BLaER1 treated with 17β-estradiol and CSF1 and Interleukin-3, amounts not matched to agents 10 nM and 100 nM (cell line): ENCODE measurements around the gene UBE4B.
"Not testable (repeated sequence)": the region's sequence is repeated elsewhere in the genome, so short reads cannot be mapped to it uniquely, and the experiment has no call there.

Experiments
- H3K27ac ChIP-seq, 11 experiments: shearing (Covaris generic); formaldehyde crosslinking; 2 replicates each; pipeline ENCODE4 v1.8.1; 2022
- H3K27me3 ChIP-seq, 11 experiments: shearing (Covaris generic); formaldehyde crosslinking; 2 replicates each; pipeline ENCODE4 v1.8.1; 2022
- H3K36me3 ChIP-seq, 11 experiments: shearing (Covaris generic); formaldehyde crosslinking; 2 replicates each; pipeline ENCODE4 v1.8.1; 2022
- H3K4me1 ChIP-seq, 10 experiments: shearing (Covaris generic); formaldehyde crosslinking; 2 replicates each; pipeline ENCODE4 v1.8.1; 2022
- H3K4me2 ChIP-seq, 11 experiments: shearing (Covaris generic); formaldehyde crosslinking; 2 replicates each; pipeline ENCODE4 v1.8.1; 2022
- H3K4me3 ChIP-seq, 10 experiments: shearing (Covaris generic); formaldehyde crosslinking; 2 replicates each; pipeline ENCODE4 v1.8.1; 2022
- H3K9ac ChIP-seq, 11 experiments: shearing (Covaris generic); formaldehyde crosslinking; 2 replicates each; pipeline ENCODE4 v1.8.1; 2022
- H3K9me3 ChIP-seq, 11 experiments: shearing (Covaris generic); formaldehyde crosslinking; replicated peaks in 1 of 11; 2 replicates each; pipeline ENCODE4 v1.8.1; 2022
- H4K20me1 ChIP-seq, 11 experiments: shearing (Covaris generic); formaldehyde crosslinking; 2 replicates each; pipeline ENCODE4 v1.8.1; 2022
- Cebpa-rat ChIP-seq, 11 experiments: shearing (Covaris generic); IDR thresholded peaks; 2 replicates each; pipeline ENCODE4 v1.8.1; 2022

Gene UBE4B

DNA sequence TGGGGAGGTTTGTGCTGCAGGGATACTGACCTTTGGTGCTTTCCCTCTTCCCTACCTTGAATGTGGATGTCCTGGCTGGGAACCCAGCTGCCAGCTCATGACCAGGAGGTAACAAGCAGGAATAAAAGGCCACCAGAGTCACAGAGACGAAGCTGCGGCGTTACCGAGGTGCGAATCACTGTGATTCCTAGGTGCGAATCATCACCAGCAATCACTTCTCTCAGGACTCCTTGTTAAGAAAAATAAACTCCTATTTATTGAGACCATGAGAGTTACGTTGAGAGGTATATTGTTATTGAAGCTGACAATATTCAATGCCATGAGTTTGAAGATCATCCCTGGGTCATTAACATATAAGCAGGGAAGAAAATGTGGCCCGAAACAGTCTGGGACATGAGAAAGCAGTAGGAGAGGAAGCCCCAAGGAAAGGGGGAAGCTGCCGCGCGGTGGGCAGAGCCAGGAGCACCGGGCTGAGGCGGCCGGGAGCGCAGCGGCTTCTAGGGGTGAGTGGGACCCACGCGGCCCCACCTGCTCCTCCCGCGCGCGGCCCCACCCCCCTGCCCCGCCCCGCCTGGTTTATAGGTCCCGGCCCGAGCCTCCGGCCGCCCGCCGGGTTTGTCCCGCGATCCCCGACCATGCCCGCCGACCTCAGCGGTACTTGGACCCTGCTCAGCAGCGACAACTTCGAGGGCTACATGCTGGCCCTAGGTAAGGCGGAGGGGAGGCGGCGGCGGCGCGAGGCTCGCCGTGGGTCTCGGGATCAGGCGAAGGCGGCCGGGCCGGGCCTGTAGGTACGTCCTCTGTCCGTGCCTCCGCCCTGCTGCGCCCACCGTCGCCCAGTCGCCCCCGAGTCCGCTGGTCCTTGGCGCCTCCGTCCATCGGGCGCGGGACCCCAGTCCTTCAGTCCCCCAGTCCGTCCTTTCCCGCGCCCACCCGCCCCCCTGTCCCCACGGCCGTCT lies 35.9 kb upstream of the UBE4B start, which contains the start of gene RBP7:
RBP7 (plus strand) TSS at position 605 of the 959 bp plus-strand sequence; CDS start at position 636, 31 bp downstream.
- H3K4me1 ChIP-seq, result peaks cover 0 to 20% (median 5%) of the 10 kb centered on the region in 10 experiments; a peak in 9 of 20 replicates
- H3K27ac ChIP-seq, result no peak within 1 kb of the TSS
- 0 out of 20 replicates have a peak within 1 kb of the TSS, but pooled peaks of 2 of the 10 experiments have one; percentile 4 to 26 for H3K4me3 ChIP-seq
- no peaks in the 10 kb centered on the region; a peak in 1 of 22 replicates for H3K27me3 ChIP-seq
- H3K4me2 ChIP-seq, result no peak within 1 kb of the TSS
- H3K36me3 ChIP-seq, result 0 out of 22 replicates have a peak, but pooled peaks cover 0 to 4% (median 0%) of the 10 kb centered on the region in 11 experiments
- H3K9me3 ChIP-seq, result peaks cover 38 to 50% (median 43%) of the 10 kb centered on the region in 11 experiments
- H4K20me1 ChIP-seq, result no peaks in the 10 kb centered on the region
- H3K9ac ChIP-seq, result no peak within 1 kb of the TSS
- no peak for TF ChIP-seq Cebpa-rat (IDR thresholded peaks at IDR 0.05)

DNA sequence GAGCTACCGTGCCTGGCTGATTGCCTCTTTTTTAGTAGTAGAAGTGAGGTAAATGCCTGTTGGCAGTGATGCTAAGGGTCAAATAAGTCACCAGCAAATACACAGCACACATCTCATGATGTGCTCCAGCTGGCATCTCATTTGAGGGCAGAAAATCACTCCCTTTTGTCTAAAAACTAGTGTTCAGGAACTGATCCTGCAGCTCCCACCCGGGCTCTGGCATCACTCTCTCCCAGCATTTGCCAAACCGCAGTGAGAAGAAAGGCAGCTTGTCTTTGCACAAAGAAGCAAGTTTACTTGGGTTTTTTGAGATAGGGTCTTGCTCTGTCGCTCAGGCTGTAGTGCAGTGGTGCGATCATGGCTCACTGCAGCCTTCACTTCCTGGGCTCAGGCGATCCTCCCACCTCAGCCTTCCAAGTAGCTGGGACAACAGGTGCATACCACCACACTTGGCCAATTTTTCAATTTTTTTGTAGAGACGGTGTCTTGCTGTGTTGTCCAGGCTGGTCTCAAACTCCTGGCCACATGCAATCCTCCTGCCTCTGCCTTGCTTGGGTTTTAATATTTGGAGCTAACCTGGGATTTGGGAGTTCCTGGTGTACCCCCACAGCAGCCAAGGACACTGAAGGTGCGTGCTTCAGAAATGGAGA lies 31.6 kb upstream of the UBE4B start:
- Histone ChIP-seq H3K9ac (no peak overlapping the region), H3K27me3 (no peaks in the 10 kb centered on the region; a peak in 1 of 22 replicates), H3K4me2 (no peak overlapping the region), H3K36me3 (0 out of 22 replicates have a peak, but pooled peaks cover 0 to 4% (median 0%) of the 10 kb centered on the region in 11 experiments), H3K9me3 (peaks cover 38 to 43% (median 41%) of the 10 kb centered on the region in 11 experiments), H4K20me1 (no peaks in the 10 kb centered on the region), H3K4me3 (no peak overlapping the region), H3K4me1 (no peaks in the 10 kb centered on the region), H3K27ac (no peak overlapping the region)
- no peak for TF ChIP-seq Cebpa-rat (IDR thresholded peaks at IDR 0.05)

DNA sequence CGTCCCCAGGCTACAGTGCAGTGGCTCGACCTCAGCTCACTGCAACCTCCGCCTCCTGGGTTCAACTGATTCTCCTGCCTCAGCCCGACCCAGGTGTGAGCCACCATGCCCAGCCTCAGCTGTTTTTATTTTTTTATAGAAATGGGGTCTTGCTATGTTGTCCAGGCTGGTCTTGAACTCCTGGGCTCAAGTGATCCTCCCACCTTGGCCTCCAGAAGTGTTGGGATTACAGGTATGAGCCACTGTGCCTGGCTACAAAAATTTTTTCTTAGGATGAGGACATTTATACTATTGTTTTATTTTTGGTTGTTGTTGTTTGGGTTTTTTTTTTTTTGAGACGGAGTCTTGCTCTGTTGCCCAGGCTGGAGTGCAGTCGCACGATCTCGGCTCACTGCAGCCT lies 27.5 kb upstream of the UBE4B start:
- not testable (repeated sequence) for H3K4me2 ChIP-seq, H3K4me3 ChIP-seq, H3K4me1 ChIP-seq, H3K27ac ChIP-seq, H4K20me1 ChIP-seq, H3K27me3 ChIP-seq, H3K9ac ChIP-seq, H3K36me3 ChIP-seq, H3K9me3 ChIP-seq

DNA sequence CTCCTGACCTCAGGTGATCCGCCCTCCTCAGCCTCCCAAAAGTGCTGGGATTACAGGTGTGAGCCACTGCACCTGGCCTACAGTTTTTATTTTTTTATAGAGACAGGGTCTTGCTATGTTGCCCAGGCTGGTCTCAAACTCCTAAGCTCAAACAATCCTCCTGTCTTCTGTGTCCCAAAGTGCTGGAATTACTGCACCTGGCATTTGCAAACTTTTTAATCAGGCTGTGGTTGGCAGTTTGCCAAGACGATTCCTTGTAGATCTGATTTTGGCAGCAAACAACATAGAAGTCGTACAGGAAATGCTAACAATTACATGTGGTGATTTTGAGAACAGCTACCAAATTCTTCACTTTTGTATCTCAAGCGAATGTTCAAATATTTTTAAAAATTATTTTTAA lies 25.6 kb upstream of the UBE4B start:
- no peaks in the 10 kb centered on the region for H3K36me3 ChIP-seq
- no peaks in the 10 kb centered on the region for H3K4me1 ChIP-seq
- H3K27ac ChIP-seq, result no peak overlapping the region
- no peaks in the 10 kb centered on the region for H3K9me3 ChIP-seq
- H3K4me3 ChIP-seq, result no peak overlapping the region
- no peaks in the 10 kb centered on the region for H4K20me1 ChIP-seq
- no peak overlapping the region for H3K9ac ChIP-seq
- no peak for TF ChIP-seq Cebpa-rat (IDR thresholded peaks at IDR 0.05)
- no peaks in the 10 kb centered on the region for H3K27me3 ChIP-seq
- H3K4me2 ChIP-seq, result no peak overlapping the region

DNA sequence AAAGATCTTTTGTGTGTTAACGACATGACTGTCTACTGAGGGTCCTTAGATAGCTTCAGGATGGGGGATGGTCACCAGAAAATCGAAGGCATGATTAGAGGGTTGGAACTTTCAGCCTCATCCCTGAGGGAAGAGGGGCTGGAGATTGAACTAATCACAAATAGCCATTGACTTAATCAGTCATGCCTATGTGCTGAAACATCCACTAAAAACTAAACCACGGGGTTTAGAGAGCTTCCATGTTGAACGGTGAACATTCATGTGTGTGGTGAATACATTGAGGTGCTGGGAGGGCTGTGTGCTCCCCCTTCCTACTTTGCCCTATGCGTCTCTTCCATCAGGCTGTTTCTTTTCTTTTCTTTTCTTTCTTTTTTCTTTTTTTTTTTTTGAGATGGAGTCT lies 18.7 kb upstream of the UBE4B start:
- Histone ChIP-seq H4K20me1 (no peaks in the 10 kb centered on the region), H3K4me1 (no peaks in the 10 kb centered on the region), H3K9me3 (no peaks in the 10 kb centered on the region), H3K9ac (no peak overlapping the region), H3K27ac (no peak overlapping the region), H3K27me3 (no peaks in the 10 kb centered on the region), H3K36me3 (no peaks in the 10 kb centered on the region), H3K4me2 (no peak overlapping the region), H3K4me3 (no peak overlapping the region)
- no peak for TF ChIP-seq Cebpa-rat (IDR thresholded peaks at IDR 0.05)

DNA sequence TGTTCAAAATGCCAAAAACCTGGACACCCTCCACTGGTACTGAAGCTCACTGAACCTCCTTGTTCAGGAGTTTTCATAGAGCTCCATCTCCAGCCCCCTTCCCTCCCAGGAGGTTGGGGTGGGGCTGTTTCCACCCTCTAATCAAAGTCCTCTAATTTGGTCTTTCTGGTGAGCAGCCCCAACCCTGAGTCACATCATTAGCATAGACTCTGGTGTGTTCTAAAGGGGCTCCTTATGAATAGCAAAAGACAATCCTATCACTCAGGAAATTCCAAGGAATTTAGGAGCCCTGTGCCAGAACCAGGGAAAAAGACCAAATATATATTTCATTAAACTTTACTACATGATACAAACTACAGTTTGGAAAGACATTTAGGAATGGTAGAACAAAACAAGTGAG lies 13.2 kb upstream of the UBE4B start:
- Histone ChIP-seq H3K9me3 (no peaks in the 10 kb centered on the region), H3K27ac (no peak overlapping the region), H3K4me1 (no peaks in the 10 kb centered on the region), H3K9ac (no peak overlapping the region), H3K27me3 (no peaks in the 10 kb centered on the region), H3K4me3 (no peak overlapping the region), H3K4me2 (no peak overlapping the region), H4K20me1 (no peaks in the 10 kb centered on the region), H3K36me3 (no peaks in the 10 kb centered on the region)
- no peak for TF ChIP-seq Cebpa-rat (IDR thresholded peaks at IDR 0.05)

DNA sequence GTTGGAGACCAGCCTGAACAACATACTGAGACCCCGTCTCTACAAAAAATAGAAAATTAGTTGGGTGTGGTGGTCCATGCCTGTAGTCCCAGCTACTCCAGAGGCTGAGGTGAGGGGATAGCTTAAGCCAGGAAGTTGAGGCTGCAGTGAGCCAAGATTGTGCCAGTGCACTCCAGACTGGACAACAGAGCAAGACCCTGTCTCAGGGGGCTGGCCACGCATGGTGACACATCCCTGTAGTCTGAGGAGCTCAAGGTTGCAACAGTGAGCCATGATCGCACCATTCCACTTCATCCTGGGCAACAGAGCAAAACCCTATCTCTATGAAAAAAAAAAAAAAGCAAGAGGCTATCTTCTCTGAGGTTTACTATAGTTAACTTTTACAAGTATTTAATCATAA lies 12.7 kb upstream of the UBE4B start:
- peaks cover 0 to under 1% (median 0%) of the 10 kb centered on the region in 11 experiments; a peak in 2 of 22 replicates for H3K9me3 ChIP-seq
- H3K27ac ChIP-seq, result no peak overlapping the region
- TF ChIP-seq Cebpa-rat (IDR thresholded peaks at IDR 0.05), result no peak

DNA sequence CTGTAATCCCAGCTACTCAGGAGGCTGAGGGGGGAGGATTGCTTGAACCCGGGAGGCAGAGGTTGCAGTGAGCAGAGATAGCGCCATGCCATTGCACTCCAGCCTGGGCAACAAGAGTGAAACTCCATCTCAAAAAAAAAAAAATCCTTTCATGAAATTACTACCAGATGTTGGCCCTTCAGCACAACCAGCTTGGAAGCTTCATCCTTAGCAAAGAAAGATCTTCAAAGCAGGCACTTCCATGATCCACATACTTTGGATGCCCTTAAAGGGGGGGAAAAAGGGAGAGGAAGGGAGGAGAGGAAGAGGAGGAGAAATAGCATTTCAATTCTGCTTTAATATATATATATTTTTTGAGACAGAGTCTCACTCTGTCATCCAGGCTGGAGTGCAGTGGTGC lies 12.1 kb upstream of the UBE4B start:
- not testable (repeated sequence) for H3K9ac ChIP-seq, H3K36me3 ChIP-seq, H3K27ac ChIP-seq, H3K4me3 ChIP-seq, H3K27me3 ChIP-seq, H3K9me3 ChIP-seq, H3K4me2 ChIP-seq, H4K20me1 ChIP-seq, H3K4me1 ChIP-seq

More for the DNA sequence above, 12.7 kb upstream of the UBE4B start:
- H3K36me3 ChIP-seq, result no peaks in the 10 kb centered on the region
- no peaks in the 10 kb centered on the region for H4K20me1 ChIP-seq
- H3K4me3 ChIP-seq, result no peak overlapping the region
- no peak overlapping the region for H3K4me2 ChIP-seq
- H3K4me1 ChIP-seq, result no peaks in the 10 kb centered on the region
- no peak overlapping the region for H3K9ac ChIP-seq
- H3K27me3 ChIP-seq, result no peaks in the 10 kb centered on the region

DNA sequence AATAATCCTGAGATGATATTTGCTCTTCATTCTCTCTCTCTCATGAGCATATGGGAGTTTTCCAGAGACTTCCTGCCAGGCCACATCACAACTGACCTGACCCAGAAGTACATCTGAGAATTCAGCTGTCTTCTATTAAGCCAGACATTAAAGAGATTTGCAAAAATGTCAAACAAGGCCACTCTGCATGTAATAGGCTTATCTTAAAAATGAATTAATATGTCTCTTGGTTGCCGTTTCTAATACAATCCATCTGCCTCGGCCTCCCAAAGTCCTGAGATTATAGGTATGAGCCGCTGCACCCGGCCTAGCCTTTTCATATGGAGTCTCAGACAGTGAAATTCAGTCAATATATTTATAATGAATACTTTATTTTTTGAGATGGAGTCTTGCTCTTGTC lies 10.8 kb upstream of the UBE4B start:
- not testable (repeated sequence) for H4K20me1 ChIP-seq, H3K27me3 ChIP-seq, H3K4me2 ChIP-seq, H3K4me3 ChIP-seq, H3K9ac ChIP-seq, H3K9me3 ChIP-seq, H3K4me1 ChIP-seq, H3K36me3 ChIP-seq, H3K27ac ChIP-seq
